Jurkat, Clone E6-1 (cell line): ENCODE data around the gene STT3A. TPM values are rescaled to one million over a fixed set of nuclear protein-coding genes. Genes with fewer than 3 reads are reported as not detected.
A peak's percentile ranks its signal among the peaks of the same experiment; 100 is the strongest.
"Not testable (repeated sequence)": the region's sequence is repeated elsewhere in the genome, so short reads cannot be mapped to it uniquely, and the experiment has no call there.

Source experiments
- DNase-seq: peaks from one replicate; pipeline ENCODE4 v3.0.0-alpha.2; 2011; ENCODE audit warnings: low read depth, low spot score
- H3K4me3 ChIP-seq: 2 replicates; pipeline ENCODE4 v1.5.1; 2011; ENCODE audit warnings: mild to moderate bottlenecking, low read length, control low read depth, moderate library complexity
- polyA plus RNA-seq: library from polyadenylated mRNA; unstranded; fragments of >200 nt; gene quantifications from one replicate; pipeline ENCODE4 v1.2.1, GENCODE V29; 2012; ENCODE audit warnings: missing spikeins; ENCODE audit not compliant: insufficient read length, insufficient read depth

STT3A gene
- 129 TPM for polyA plus RNA-seq

DNA sequence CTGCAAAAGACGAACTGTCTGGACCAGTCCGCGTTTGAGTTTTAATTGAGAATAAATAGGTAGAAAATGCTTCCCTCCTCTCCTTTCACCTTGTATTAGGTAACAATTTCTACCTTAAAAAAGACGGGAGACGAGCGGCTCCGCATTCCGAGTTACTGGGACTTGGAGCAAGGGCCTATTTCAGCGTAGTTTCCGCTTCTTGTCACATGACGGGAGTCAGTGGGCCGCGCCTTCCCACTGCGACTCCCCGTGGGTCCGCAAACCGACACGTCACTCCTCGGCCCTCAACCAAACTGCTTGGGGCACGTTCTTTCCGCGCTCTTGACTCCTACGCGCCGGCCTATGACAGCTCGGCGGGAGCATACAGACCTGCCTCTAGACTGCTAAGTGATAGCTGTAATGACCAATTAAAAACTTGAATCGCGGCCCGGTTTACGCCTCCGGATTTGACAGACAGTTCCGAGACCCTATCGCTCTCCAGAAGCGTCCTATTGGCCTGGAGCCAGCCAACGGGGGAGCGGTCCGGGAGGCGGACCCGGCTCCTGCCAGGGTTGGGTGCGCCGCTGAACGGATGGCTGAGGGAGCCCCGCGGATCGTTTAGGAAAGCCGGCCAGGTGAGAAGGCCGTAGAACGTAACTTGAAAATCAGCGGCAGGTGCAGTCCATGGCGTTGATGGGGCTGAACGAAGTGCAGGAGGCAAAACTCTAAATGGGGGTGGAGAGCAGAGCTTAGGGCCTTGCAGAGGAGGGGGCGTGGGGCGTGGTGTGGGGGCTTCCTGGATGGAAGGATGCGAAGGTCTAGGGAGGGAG, at the start of gene STT3A:
TSS of gene STT3A (plus strand) at position 548 of the 809 bp plus-strand sequence. CDS start 3,064 bp downstream, outside the sequence.
- peak; percentile 100 for DNase-seq
- peak within 1 kb of the TSS; percentile 99 for H3K4me3 ChIP-seq

GRCh38 chr11:125550780-125551179, 41.9 kb upstream of the STT3A start:
- H3K4me3 ChIP-seq: no peak overlapping the region
- DNase-seq: no peak

- no peak for DNase-seq
- H3K4me3 ChIP-seq: no peak overlapping the region
These were observed 40.8 kb upstream of the STT3A start for GRCh38 chr11:125551835-125552342.

DNA sequence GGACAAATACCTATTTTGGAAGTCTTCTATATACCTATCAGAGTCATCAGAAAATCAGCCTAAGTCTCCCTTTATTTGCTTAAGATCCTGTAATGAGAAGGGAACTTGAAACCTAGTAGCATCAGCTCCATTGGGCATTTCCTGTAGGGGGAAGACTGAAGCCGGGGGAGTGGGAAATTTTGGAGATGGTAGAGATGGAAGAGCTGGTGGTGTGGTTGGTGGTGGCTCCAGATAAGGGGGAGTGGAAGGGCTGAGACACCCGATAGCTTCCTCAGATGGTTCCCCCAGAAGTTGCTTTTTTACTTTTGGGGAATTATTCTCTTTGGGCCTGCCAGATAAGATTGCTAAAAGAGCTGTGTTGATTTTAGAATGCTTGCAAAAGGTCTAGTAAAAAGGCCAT, 39.7 kb upstream of the STT3A start:
- no peak for DNase-seq
- H3K4me3 ChIP-seq: no peak overlapping the region

GRCh38 chr11:125553357-125553756, 39.3 kb upstream of the STT3A start:
- H3K4me3 ChIP-seq: no peak overlapping the region
- DNase-seq: no peak

GRCh38 chr11:125554038-125554437, 38.6 kb upstream of the STT3A start:
- no peak overlapping the region for H3K4me3 ChIP-seq
- DNase-seq: no peak

GRCh38 chr11:125559888-125560287, 32.8 kb upstream of the STT3A start:
- no peak for DNase-seq
- H3K4me3 ChIP-seq: no peak overlapping the region

DNA sequence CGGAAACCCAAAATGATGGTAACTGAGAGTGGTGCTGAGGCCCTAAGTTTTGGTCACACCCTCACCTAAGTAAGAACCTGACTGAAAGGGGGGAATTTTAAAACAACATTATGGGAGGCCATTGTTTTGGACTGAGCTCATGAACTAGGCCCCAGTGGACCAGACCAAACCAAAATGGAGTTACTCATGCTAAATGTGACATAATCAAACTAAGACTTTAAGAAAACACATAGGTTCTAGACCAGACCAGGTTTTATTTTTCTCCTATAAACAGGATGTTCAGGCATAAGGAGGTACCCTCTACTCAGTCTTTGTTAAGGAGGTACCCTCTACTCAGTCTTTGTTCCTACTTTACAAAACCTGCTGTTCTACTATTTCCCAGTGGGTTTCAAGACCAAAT, 30.7 kb upstream of the STT3A start:
- H3K4me3 ChIP-seq: no peak overlapping the region
- DNase-seq: no peak

GRCh38 chr11:125562430-125562829, 30.2 kb upstream of the STT3A start:
- DNase-seq: no peak
- no peak overlapping the region for H3K4me3 ChIP-seq

- no peak overlapping the region for H3K4me3 ChIP-seq
- DNase-seq: no peak
These were observed 28.3 kb upstream of the STT3A start for GRCh38 chr11:125564357-125564756.

GRCh38 chr11:125566235-125566634, 26.4 kb upstream of the STT3A start:
- DNase-seq: no peak
- no peak overlapping the region for H3K4me3 ChIP-seq

DNA sequence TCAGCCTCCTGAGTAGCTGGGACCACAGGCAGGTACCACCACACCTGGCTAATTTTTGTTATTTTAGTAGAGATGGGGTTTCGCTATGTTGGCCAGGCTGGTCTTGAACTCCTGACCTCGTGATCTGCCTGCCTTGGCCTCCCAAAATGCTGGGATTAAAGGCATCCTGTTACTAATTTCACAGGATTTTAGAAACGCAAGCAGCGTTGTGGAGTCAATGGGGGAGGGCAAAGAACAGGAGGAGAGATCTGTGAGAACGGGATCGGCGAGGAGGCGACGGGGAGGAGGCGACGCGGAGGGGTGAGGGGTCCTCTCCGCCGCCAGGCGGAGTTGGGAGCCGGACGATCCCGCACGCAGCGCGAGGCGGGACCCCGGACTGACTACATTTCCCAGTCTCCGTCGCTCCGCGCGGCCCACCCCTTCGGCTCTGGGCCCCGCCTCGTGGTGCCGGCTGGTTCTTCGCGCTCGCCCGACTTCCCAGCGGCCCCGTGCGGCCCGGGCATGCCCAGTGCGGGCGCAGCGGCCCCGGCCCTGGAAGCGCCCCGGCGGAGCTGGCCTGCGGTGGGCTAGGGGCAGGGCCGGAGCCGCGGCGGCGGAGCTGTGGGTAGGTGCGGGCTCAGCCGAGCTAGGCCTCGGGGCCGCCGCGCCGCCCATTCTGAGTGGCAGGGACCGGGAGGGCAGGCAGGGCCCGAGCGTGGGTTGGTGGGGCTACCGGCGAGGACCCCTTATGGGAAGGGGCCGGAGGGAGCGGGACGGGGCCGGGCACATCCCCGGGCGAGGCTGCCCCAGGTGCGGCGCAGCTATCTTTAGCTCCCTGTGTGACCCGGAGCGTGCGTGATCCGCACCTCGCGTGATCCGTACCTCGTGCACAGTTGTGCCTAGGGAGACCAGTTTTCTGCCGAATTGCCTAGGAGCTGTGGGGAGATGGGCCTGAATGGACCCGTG, 23.4 kb upstream of the STT3A start, which contains the start of gene EI24:
TSS of gene EI24 (plus strand) at position 508 of the 945 bp plus-strand sequence. CDS start 3,051 bp downstream, outside the sequence.
- DNase-seq: peak; percentile 87
- H3K4me3 ChIP-seq: peak within 1 kb of the TSS; percentile 94

- DNase-seq: no peak
- peak overlapping the region; percentile 94 for H3K4me3 ChIP-seq
These were observed 22.6 kb upstream of the STT3A start for GRCh38 chr11:125569915-125570621.

GRCh38 chr11:125570952-125571351, 21.7 kb upstream of the STT3A start:
- H3K4me3 ChIP-seq: no peak overlapping the region
- DNase-seq: no peak

- H3K4me3 ChIP-seq: no peak overlapping the region
- no peak for DNase-seq
These were observed 19.7 kb upstream of the STT3A start for GRCh38 chr11:125572916-125573315.

DNA sequence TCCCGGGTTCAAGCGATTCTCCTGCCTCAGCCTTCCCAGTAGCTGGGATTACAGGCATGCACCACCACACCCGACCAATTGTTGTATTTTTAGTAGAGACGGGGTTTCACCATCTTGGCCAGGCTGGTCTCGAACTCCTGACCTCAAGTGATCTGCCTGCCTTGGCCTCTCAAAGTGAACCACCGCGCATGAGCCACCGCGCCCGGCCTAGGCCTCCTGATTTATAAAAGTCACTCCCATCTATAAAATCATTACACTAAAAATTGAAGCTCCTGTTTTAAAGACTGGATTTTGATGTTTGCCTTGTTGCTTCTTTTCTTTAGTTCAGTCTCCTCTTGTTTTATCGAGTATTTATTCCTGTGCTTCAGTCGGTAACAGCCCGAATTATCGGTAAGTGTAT, 15.5 kb upstream of the STT3A start:
- not testable (repeated sequence) for DNase-seq, H3K4me3 ChIP-seq

- no peak for DNase-seq
These were observed 13.9 kb upstream of the STT3A start for GRCh38 chr11:125578783-125579182.

DNA sequence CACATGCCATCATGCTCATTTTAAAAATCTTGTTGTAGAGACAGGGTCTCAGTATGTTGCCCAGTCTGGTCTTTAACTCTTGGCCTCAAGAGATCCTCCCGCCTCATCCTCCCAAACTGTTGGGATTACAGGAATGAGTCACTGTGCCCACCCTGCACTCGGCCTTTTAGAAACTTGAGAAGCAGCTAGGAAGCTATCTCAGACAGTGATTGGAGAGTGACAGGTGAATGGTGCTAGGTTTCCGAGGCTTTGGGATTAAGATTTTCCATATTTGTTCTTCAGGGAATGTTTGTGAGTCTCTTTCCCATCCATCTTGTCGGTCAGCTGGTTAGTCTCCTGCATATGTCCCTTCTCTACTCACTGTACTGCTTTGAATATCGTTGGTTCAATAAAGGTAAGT, 12.8 kb upstream of the STT3A start:
- H3K4me3 ChIP-seq: no peak overlapping the region
- no peak for DNase-seq

More at GRCh38 chr11:125578783-125579182, 13.9 kb upstream of the STT3A start:
- no peak overlapping the region for H3K4me3 ChIP-seq

- no peak for DNase-seq
- no peak overlapping the region for H3K4me3 ChIP-seq
These were observed 9.2 kb upstream of the STT3A start for GRCh38 chr11:125583496-125583895.
